ENCODE data around the gene FAM131C.

The FAM131C gene

DNA sequence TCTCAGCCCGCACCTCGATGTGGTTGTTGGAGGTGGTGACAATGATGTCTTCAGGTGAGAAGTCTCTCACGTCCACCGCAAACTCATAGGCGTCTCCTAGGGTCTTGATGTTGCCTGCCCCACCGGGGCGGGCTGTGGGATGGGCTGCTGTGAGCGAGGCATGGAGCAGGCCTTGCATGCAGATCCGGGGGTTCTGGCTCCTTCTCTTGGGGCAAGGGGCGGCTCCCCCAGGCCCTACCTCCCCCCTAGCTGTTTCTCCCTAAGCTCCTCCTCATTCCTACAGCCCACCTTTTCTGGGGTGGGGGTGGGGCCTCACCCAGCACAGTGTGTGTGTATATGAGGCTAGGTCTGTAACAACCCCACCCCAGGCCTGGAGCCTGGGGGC, 56.4 kb downstream of the FAM131C start:
- peak overlapping the region; percentile 53 to 66 for H3K4me3 ChIP-seq (ENCODE audit: low read depth in 1 of 2, low read length in 2 of 2)
- H3K27me3 ChIP-seq (ENCODE audit: control insufficient read depth in 1 of 2, insufficient read depth in 2 of 2, low read length in 2 of 2) = no peaks in the 10 kb centered on the region
- H3K27ac ChIP-seq (ENCODE audit: low read depth, low read length) = peak overlapping the region; percentile 91
- H3K4me1 ChIP-seq (ENCODE audit: insufficient read depth, low read length) = peaks cover 82% of the 10 kb centered on the region
- H3K9me3 ChIP-seq (ENCODE audit: low read length) = no peaks in the 10 kb centered on the region
- no peaks in the 10 kb centered on the region for H3K36me3 ChIP-seq (ENCODE audit: insufficient read depth, low read length)
- H3K9ac ChIP-seq (ENCODE audit: low read length) = peak overlapping the region; percentile 96

DNA sequence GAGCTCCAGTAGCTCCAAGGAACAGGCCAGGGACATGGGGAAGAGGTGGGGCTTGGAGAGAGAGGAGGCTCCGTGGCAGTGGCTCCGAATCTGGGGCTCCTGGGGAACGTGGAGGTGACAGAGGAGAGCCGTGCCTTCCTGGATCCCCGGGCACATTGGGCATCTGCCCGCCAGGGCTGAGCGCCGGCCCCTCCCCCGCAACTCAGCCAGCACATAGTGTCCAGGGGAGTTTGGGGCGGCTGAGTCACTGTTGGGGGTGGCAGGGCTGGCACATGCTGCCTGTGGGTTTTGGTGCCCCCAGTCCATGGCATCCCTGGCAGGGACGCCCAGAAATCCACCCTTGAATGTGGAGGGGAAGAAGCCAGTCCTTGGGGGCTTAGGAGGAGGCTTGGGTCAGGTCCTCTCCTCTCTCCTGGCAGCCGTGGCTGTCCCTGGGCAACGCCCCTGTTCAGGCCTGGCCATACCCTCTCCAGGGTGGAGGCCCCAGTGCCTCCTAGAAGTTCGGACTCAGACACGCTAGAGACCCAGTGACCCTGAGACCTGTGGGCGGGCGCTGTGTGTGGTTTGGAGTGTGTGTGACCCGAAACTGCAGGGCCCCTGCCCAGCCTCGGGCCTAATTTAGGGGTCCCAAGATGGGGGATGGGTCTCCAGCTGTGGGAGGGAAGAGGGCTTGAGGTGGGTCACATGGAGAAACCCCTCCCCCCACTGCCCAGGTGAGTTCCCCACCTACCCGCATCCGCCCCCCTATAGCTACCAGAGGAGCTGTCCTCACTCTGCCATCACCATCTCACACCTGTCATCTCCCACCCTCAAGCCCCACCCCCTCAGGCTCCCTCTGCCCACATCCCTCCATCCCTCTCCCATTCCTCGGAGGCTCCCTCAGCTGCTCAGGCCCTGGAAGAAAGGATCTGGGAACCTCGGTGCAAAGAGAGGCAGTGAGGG, 57.2 kb downstream of the FAM131C start:
- no peaks in the 10 kb centered on the region for H3K9me3 ChIP-seq (ENCODE audit: low read length)
- H3K4me3 ChIP-seq (ENCODE audit: low read depth in 1 of 2, low read length in 2 of 2) = peak overlapping the region; percentile 53 to 66
- H3K9ac ChIP-seq (ENCODE audit: low read length) = peak overlapping the region; percentile 96
- H3K27me3 ChIP-seq (ENCODE audit: control insufficient read depth in 1 of 2, insufficient read depth in 2 of 2, low read length in 2 of 2) = no peaks in the 10 kb centered on the region
- peaks cover 75% of the 10 kb centered on the region for H3K4me1 ChIP-seq (ENCODE audit: insufficient read depth, low read length)
- no peaks in the 10 kb centered on the region for H3K36me3 ChIP-seq (ENCODE audit: insufficient read depth, low read length)
- H3K27ac ChIP-seq (ENCODE audit: low read depth, low read length) = peak overlapping the region; percentile 91

- no peaks in the 10 kb centered on the region for H3K9me3 ChIP-seq (ENCODE audit: low read length)
- peak overlapping the region; percentile 28 to 66 for H3K4me3 ChIP-seq (ENCODE audit: low read depth in 1 of 2, low read length in 2 of 2)
- H3K27me3 ChIP-seq (ENCODE audit: control insufficient read depth in 1 of 2, insufficient read depth in 2 of 2, low read length in 2 of 2) = no peaks in the 10 kb centered on the region
- H3K36me3 ChIP-seq (ENCODE audit: insufficient read depth, low read length) = no peaks in the 10 kb centered on the region
- H3K4me1 ChIP-seq (ENCODE audit: insufficient read depth, low read length) = peaks cover 72% of the 10 kb centered on the region
- peak overlapping the region; percentile 91 for H3K27ac ChIP-seq (ENCODE audit: low read depth, low read length)
- H3K9ac ChIP-seq (ENCODE audit: low read length) = peak overlapping the region; percentile 77
These were observed 58.0 kb downstream of the FAM131C start for GRCh38 chr1:16015491-16015890.

DNA sequence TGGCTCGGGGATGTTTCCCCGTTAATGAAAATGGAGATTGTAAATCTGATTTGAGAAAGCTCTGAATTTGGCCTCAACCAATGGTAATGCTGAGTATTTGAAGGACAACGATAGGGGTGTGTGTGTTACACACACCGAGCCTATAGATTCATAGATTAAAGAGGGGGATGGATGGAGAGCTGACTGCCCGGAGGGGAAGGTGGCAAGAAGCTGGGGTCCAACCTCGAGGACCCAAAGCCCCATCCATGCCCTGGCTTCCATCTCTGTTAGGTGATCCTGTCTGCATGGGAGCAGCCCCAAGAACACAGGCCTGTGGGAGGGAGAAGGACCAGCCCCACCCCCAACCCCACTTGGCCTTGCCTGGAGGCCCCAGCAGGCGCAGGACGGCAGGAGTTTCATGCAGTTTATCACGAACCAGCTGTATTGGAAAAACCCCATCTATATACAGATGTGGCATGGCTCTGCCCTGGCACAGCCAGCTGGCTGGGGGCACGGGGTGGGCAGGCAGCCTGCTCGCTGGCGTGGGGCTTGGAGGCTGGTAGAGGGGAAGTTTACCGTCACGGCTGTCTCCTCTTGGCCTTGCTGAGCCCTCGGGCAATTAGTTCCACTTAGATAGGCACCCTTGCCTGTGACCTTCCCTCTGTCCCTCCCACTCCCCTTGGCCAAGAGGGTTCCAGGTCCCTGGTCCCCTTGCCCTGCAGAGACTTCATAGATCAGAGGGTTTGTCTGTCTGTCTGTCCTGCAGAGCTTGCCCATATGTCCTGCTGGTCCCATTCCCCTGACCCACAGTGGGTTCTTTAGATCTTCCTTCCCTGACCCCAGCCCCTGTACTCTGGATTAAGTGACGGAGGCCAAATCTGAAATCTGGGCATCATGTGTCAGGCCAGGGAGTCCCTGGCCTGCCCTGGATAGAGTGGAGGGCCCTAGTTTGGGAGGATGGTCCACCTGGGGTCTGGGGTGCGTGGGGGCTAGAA, 58.7 kb downstream of the FAM131C start:
- Histone ChIP-seq H3K27me3 (ENCODE audit: control insufficient read depth in 1 of 2, insufficient read depth in 2 of 2, low read length in 2 of 2) (no peaks in the 10 kb centered on the region), H3K4me1 (ENCODE audit: insufficient read depth, low read length) (peaks cover 65% of the 10 kb centered on the region), H3K4me3 (ENCODE audit: low read depth in 1 of 2, low read length in 2 of 2) (peak overlapping the region; percentile 25 to 28), H3K9ac (ENCODE audit: low read length) (peak overlapping the region; percentile 77), H3K36me3 (ENCODE audit: insufficient read depth, low read length) (no peaks in the 10 kb centered on the region), H3K9me3 (ENCODE audit: low read length) (no peaks in the 10 kb centered on the region), H3K27ac (ENCODE audit: low read depth, low read length) (peak overlapping the region; percentile 91)

- Histone ChIP-seq H3K27me3 (ENCODE audit: control insufficient read depth in 1 of 2, insufficient read depth in 2 of 2, low read length in 2 of 2) (no peaks in the 10 kb centered on the region), H3K4me1 (ENCODE audit: insufficient read depth, low read length) (peaks cover 58% of the 10 kb centered on the region), H3K9me3 (ENCODE audit: low read length) (no peaks in the 10 kb centered on the region), H3K27ac (ENCODE audit: low read depth, low read length) (peak overlapping the region; percentile 91), H3K9ac (ENCODE audit: low read length) (peak overlapping the region; percentile 77), H3K36me3 (ENCODE audit: insufficient read depth, low read length) (no peaks in the 10 kb centered on the region), H3K4me3 (ENCODE audit: low read depth in 1 of 2, low read length in 2 of 2) (no peak overlapping the region)
These were observed 59.6 kb downstream of the FAM131C start for GRCh38 chr1:16013908-16014258.

GRCh38 chr1:16013220-16013907, 60.1 kb downstream of the FAM131C start:
- no peaks in the 10 kb centered on the region for H3K9me3 ChIP-seq (ENCODE audit: low read length)
- H3K27ac ChIP-seq (ENCODE audit: low read depth, low read length) = peak overlapping the region; percentile 91
- H3K36me3 ChIP-seq (ENCODE audit: insufficient read depth, low read length) = no peaks in the 10 kb centered on the region
- no peaks in the 10 kb centered on the region for H3K27me3 ChIP-seq (ENCODE audit: control insufficient read depth in 1 of 2, insufficient read depth in 2 of 2, low read length in 2 of 2)
- peak overlapping the region; percentile 77 for H3K9ac ChIP-seq (ENCODE audit: low read length)
- H3K4me3 ChIP-seq (ENCODE audit: low read depth in 1 of 2, low read length in 2 of 2) = peak overlapping the region in 1 of 2 donors; percentile 30
- peaks cover 56% of the 10 kb centered on the region for H3K4me1 ChIP-seq (ENCODE audit: insufficient read depth, low read length)

DNA sequence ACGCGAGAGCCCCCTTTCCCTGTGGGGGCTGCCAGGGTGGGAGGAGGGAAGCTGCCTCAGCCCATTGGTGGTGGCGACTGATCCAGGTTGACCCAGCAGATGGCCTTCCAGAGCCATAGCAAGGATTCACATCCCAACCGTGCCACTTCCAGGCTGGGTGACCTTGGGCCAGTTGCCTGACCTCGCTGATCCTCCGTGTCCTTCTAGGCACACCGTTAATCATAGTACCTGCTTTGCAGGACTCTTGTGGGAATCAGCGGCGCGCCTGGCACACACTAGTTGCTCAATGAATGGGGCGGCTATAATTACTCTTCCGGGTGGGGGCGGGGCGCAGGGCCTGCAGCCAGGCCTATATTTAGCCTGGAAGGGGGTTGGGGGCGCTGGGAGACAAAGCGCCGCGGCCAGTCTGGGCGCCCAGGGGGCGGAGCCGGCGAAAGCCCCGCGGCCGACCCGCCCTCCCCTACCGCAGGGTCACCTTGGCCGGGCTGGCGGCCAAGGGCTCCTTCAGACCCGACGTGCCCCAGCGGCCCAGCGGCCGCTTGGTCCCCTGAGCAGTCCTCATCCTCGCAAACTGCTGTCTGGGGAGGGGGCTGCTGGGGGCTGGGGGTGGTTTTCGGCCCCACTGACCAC, 60.7 kb downstream of the FAM131C start:
- Histone ChIP-seq H3K27me3 (ENCODE audit: control insufficient read depth in 1 of 2, insufficient read depth in 2 of 2, low read length in 2 of 2) (no peaks in the 10 kb centered on the region), H3K9ac (ENCODE audit: low read length) (no peak overlapping the region), H3K27ac (ENCODE audit: low read depth, low read length) (peak overlapping the region; percentile 91), H3K9me3 (ENCODE audit: low read length) (no peaks in the 10 kb centered on the region), H3K4me3 (ENCODE audit: low read depth in 1 of 2, low read length in 2 of 2) (peak overlapping the region; percentile 30 to 37), H3K4me1 (ENCODE audit: insufficient read depth, low read length) (peaks cover 52% of the 10 kb centered on the region), H3K36me3 (ENCODE audit: insufficient read depth, low read length) (no peaks in the 10 kb centered on the region)

GRCh38 chr1:16011936-16012589, 61.4 kb downstream of the FAM131C start:
- Histone ChIP-seq H3K4me1 (ENCODE audit: insufficient read depth, low read length) (peaks cover 50% of the 10 kb centered on the region), H3K27ac (ENCODE audit: low read depth, low read length) (peak overlapping the region; percentile 91), H3K9ac (ENCODE audit: low read length) (no peak overlapping the region), H3K9me3 (ENCODE audit: low read length) (no peaks in the 10 kb centered on the region), H3K36me3 (ENCODE audit: insufficient read depth, low read length) (no peaks in the 10 kb centered on the region), H3K4me3 (ENCODE audit: low read depth in 1 of 2, low read length in 2 of 2) (peak overlapping the region in 1 of 2 donors; percentile 37), H3K27me3 (ENCODE audit: control insufficient read depth in 1 of 2, insufficient read depth in 2 of 2, low read length in 2 of 2) (no peaks in the 10 kb centered on the region)

GRCh38 chr1:16010837-16011236, 62.6 kb downstream of the FAM131C start:
- Histone ChIP-seq H3K9ac (ENCODE audit: low read length) (no peak overlapping the region), H3K4me3 (ENCODE audit: low read depth in 1 of 2, low read length in 2 of 2) (no peak overlapping the region), H3K27ac (ENCODE audit: low read depth, low read length) (no peak overlapping the region), H3K27me3 (ENCODE audit: control insufficient read depth in 1 of 2, insufficient read depth in 2 of 2, low read length in 2 of 2) (no peaks in the 10 kb centered on the region), H3K36me3 (ENCODE audit: insufficient read depth, low read length) (no peaks in the 10 kb centered on the region), H3K4me1 (ENCODE audit: insufficient read depth, low read length) (peaks cover 39% of the 10 kb centered on the region), H3K9me3 (ENCODE audit: low read length) (no peaks in the 10 kb centered on the region)

GRCh38 chr1:16009678-16010077, 63.8 kb downstream of the FAM131C start:
- Histone ChIP-seq H3K9ac (ENCODE audit: low read length) (no peak overlapping the region), H3K27ac (ENCODE audit: low read depth, low read length) (no peak overlapping the region), H3K4me1 (ENCODE audit: insufficient read depth, low read length) (peaks cover 28% of the 10 kb centered on the region), H3K9me3 (ENCODE audit: low read length) (no peaks in the 10 kb centered on the region), H3K4me3 (ENCODE audit: low read depth in 1 of 2, low read length in 2 of 2) (no peak overlapping the region), H3K36me3 (ENCODE audit: insufficient read depth, low read length) (no peaks in the 10 kb centered on the region), H3K27me3 (ENCODE audit: control insufficient read depth in 1 of 2, insufficient read depth in 2 of 2, low read length in 2 of 2) (no peaks in the 10 kb centered on the region)

Data from muscle layer of colon (tissue), 2 donors.